GM12878 (cell line): Measurements from ENCODE around the gene UBE3D.

ENCODE experiments used
- PBX3 ChIP-seq: IDR thresholded peaks from 2 replicates; pipeline ENCODE4 v1.6.1; 2011; ENCODE audit warnings: mild to moderate bottlenecking, low read depth, low read length, moderate library complexity; ENCODE audit not compliant: insufficient replicate concordance
- RCOR1 ChIP-seq: conservative IDR thresholded peaks from 2 replicates; pipeline ENCODE4 v1.6.1; 2012; ENCODE audit warnings: low read depth, low read length, improper control_type of control experiment

- TF ChIP-seq RCOR1, result no peak
- TF ChIP-seq PBX3, result no peak
These were observed 175.4 kb downstream of the UBE3D start for GRCh38 chr6:82890240-82890639.
